NB4 (cell line): ENCODE measurements around the gene JAK3.

ENCODE experiments used
- MYC ChIP-seq: IDR thresholded peaks from 2 replicates; pipeline ENCODE4 v1.6.1; 2011; ENCODE audit warnings: low read depth, low read length
- POLR2A ChIP-seq: IDR thresholded peaks from 2 replicates; pipeline ENCODE4 v1.6.1; 2011; ENCODE audit warnings: mild to moderate bottlenecking; ENCODE audit not compliant: insufficient read length; ENCODE audit errors: extremely low read depth
- TF ChIP-seq, protein P1 (sequence below): IDR thresholded peaks from one replicate; pipeline ENCODE4 v1.5.1; 2012; ENCODE audit warnings: low read depth, low read length
- TF ChIP-seq, protein P2 (sequence below): IDR thresholded peaks from 2 replicates; pipeline ENCODE4 v1.6.1; 2011; ENCODE audit warnings: low read depth, low read length

DNA sequence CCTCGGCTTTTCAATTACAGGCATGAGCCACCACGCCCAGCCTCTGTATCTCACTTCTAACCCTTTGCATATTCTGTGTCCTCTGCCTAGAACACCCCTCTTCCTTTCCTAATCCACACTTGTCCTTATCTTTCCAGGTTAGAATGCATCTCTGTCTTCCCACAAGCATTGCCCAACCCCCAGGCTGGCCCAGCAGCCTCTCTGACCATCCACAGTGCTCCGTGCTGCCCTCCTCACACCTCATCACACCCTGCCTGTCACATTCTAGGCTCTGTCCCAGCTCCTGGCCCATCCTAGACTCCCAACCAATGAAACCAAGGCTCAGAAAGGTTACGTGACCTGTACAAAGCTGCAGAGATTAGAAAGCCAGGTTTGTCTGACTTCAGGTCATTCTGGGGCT lies 11.3 kb downstream of the JAK3 start:
- TF ChIP-seq, protein P1, sequence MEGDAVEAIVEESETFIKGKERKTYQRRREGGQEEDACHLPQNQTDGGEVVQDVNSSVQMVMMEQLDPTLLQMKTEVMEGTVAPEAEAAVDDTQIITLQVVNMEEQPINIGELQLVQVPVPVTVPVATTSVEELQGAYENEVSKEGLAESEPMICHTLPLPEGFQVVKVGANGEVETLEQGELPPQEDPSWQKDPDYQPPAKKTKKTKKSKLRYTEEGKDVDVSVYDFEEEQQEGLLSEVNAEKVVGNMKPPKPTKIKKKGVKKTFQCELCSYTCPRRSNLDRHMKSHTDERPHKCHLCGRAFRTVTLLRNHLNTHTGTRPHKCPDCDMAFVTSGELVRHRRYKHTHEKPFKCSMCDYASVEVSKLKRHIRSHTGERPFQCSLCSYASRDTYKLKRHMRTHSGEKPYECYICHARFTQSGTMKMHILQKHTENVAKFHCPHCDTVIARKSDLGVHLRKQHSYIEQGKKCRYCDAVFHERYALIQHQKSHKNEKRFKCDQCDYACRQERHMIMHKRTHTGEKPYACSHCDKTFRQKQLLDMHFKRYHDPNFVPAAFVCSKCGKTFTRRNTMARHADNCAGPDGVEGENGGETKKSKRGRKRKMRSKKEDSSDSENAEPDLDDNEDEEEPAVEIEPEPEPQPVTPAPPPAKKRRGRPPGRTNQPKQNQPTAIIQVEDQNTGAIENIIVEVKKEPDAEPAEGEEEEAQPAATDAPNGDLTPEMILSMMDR = no peak
- TF ChIP-seq, protein P2, sequence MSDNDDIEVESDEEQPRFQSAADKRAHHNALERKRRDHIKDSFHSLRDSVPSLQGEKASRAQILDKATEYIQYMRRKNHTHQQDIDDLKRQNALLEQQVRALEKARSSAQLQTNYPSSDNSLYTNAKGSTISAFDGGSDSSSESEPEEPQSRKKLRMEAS = no peak
- no peak for TF ChIP-seq MYC
- TF ChIP-seq POLR2A = no peak
